ENCODE results near the gene SLC35F5.
A peak's percentile ranks its signal among the peaks of the same experiment; 100 is the strongest.
"Not testable (repeated sequence)": the region's sequence is repeated elsewhere in the genome, so short reads cannot be mapped to it uniquely, and the experiment has no call there.

Gene SLC35F5

GRCh38 chr2:113755835-113756354 is 547 bp downstream of the SLC35F5 start:
- no peak for DNase-seq (ENCODE audit: low spot score)

GRCh38 chr2:113755035-113755834 is 1.2 kb downstream of the SLC35F5 start:
- peak; percentile 49 for DNase-seq (ENCODE audit: low spot score)

- DNase-seq (ENCODE audit: low spot score), result no peak
These were observed 2.3 kb downstream of the SLC35F5 start for GRCh38 chr2:113754160-113754559.

GRCh38 chr2:113750385-113750784 is 6.1 kb downstream of the SLC35F5 start:
- no peak for DNase-seq (ENCODE audit: low spot score)

- DNase-seq (ENCODE audit: low spot score), result no peak
These were observed 15.4 kb downstream of the SLC35F5 start for GRCh38 chr2:113741091-113741490.

GRCh38 chr2:113739849-113740248 is 16.6 kb downstream of the SLC35F5 start:
- DNase-seq (ENCODE audit: low spot score), result no peak

- no peak for DNase-seq (ENCODE audit: low spot score)
These were observed 22.3 kb downstream of the SLC35F5 start for GRCh38 chr2:113734185-113734584.

- DNase-seq (ENCODE audit: low spot score), result no peak
These were observed 32.4 kb downstream of the SLC35F5 start for GRCh38 chr2:113724010-113724409.

- DNase-seq (ENCODE audit: low spot score), result no peak
These were observed 33.0 kb downstream of the SLC35F5 start for GRCh38 chr2:113723411-113723810.

- peak; percentile 22 for DNase-seq (ENCODE audit: low spot score)
These were observed 36.3 kb downstream of the SLC35F5 start for GRCh38 chr2:113720167-113720566.

- DNase-seq (ENCODE audit: low spot score), result no peak
These were observed 40.2 kb downstream of the SLC35F5 start for GRCh38 chr2:113716291-113716690.

GRCh38 chr2:113712941-113713340 is 43.5 kb downstream of the SLC35F5 start:
- DNase-seq (ENCODE audit: low spot score), result peak; percentile 62

- peak; percentile 82 for DNase-seq (ENCODE audit: low spot score)
These were observed 44.6 kb downstream of the SLC35F5 start for GRCh38 chr2:113711851-113712250.

- no peak for DNase-seq (ENCODE audit: low spot score)
These were observed 47.4 kb downstream of the SLC35F5 start for GRCh38 chr2:113709022-113709421.

GRCh38 chr2:113707106-113707505 is 49.3 kb downstream of the SLC35F5 start:
- DNase-seq (ENCODE audit: low spot score), result no peak

GRCh38 chr2:113705982-113706523 is 50.4 kb downstream of the SLC35F5 start:
- DNase-seq (ENCODE audit: low spot score), result no peak

- DNase-seq (ENCODE audit: low spot score), result not testable (repeated sequence)
These were observed 52.0 kb downstream of the SLC35F5 start for GRCh38 chr2:113704300-113704993.

- no peak for DNase-seq (ENCODE audit: low spot score)
These were observed 52.8 kb downstream of the SLC35F5 start for GRCh38 chr2:113703386-113704299.

- no peak for DNase-seq (ENCODE audit: low spot score)
These were observed 56.1 kb downstream of the SLC35F5 start for GRCh38 chr2:113700186-113700841.

- no peak for DNase-seq (ENCODE audit: low spot score)
These were observed 57.5 kb downstream of the SLC35F5 start for GRCh38 chr2:113698892-113699447.

GRCh38 chr2:113698251-113698650 is 58.2 kb downstream of the SLC35F5 start:
- DNase-seq (ENCODE audit: low spot score), result not testable (repeated sequence)

Data from kidney tubule cell (primary cell).